CD14-positive monocyte (primary cell): ENCODE results near the gene LRRC28. TPM values are rescaled to one million over a fixed set of nuclear protein-coding genes. Genes with fewer than 3 reads are reported as not detected.

Experiments
- DNase-seq, 3 donors: peaks; one replicate each; pipeline ENCODE4 v3.0.0-alpha.2; 2011 to 2022
- H2AFZ ChIP-seq: 2 replicates; pipeline ENCODE4 v1.6.0; 2012; ENCODE audit warnings: mild to moderate bottlenecking, low read depth, low read length, inconsistent platforms; ENCODE audit not compliant: insufficient read depth, poor library complexity, severe bottlenecking
- H3K27ac ChIP-seq, 2 donors: 1 replicate in 1 of 2; 2 replicates in 1 of 2; pipeline ENCODE4 v1.5.1; 2012 to 2013; ENCODE audit warnings: low read length in 2 of 2, control low read depth in 1 of 2, inconsistent platforms in 1 of 2, low read depth in 1 of 2, mild to moderate bottlenecking in 1 of 2
- H3K27me3 ChIP-seq, 2 donors: one replicate each; pipeline versions ENCODE4 v1.6.0 to v1.6.1; 2011 to 2013; ENCODE audit warnings: low read length in 2 of 2; ENCODE audit not compliant: control insufficient read depth in 2 of 2, insufficient read depth in 2 of 2
- H3K36me3 ChIP-seq, 2 donors: replicated peaks in 1 of 2; 1 replicate in 1 of 2; 2 replicates in 1 of 2; pipeline versions ENCODE4 v1.5.1 to v1.6.1; 2012 to 2013; ENCODE audit warnings: low read length in 2 of 2, control low read depth in 1 of 2, inconsistent platforms in 1 of 2, mild to moderate bottlenecking in 1 of 2; ENCODE audit not compliant: insufficient read depth in 2 of 2, control insufficient read depth in 1 of 2
- H3K4me1 ChIP-seq, 2 donors: 1 replicate in 1 of 2; 2 replicates in 1 of 2; pipeline versions ENCODE4 v1.5.1 to v1.6.1; 2012 to 2013; ENCODE audit warnings: low read length in 2 of 2, control low read depth in 1 of 2, inconsistent platforms in 1 of 2, mild to moderate bottlenecking in 1 of 2, moderate library complexity in 1 of 2; ENCODE audit not compliant: insufficient read depth in 2 of 2, control insufficient read depth in 1 of 2
- H3K4me2 ChIP-seq: replicated peaks from 2 replicates; pipeline ENCODE3; 2012; ENCODE audit warnings: low read length, moderate library complexity, mild to moderate bottlenecking; ENCODE audit not compliant: poor library complexity, severe bottlenecking; ENCODE audit errors: extremely low read depth
- H3K4me3 ChIP-seq, 3 experiments: fragments of 200-600 bp in 1 of 3; sonication (generic) in 1 of 3; replicated peaks in 1 of 3; 1 replicate in 2 of 3; 2 replicates in 1 of 3; pipeline ENCODE4 v1.5.1; 2011 to 2013; ENCODE audit warnings: low read length in 3 of 3, mild to moderate bottlenecking in 3 of 3, control low read depth in 2 of 3, low read depth in 2 of 3, inconsistent platforms in 1 of 3, moderate library complexity in 1 of 3
- H3K79me2 ChIP-seq: 2 replicates; pipeline ENCODE4 v1.6.0; 2012; ENCODE audit warnings: mild to moderate bottlenecking, control low read depth, inconsistent platforms, low read length, moderate library complexity; ENCODE audit not compliant: insufficient read depth
- H3K9ac ChIP-seq: 2 replicates; pipeline ENCODE4 v1.6.0; 2017; ENCODE audit warnings: low read length, mild to moderate bottlenecking; ENCODE audit not compliant: insufficient read depth, poor library complexity, severe bottlenecking
- H3K9me3 ChIP-seq, 2 donors: replicated peaks in 1 of 2; 1 replicate in 1 of 2; 2 replicates in 1 of 2; pipeline versions ENCODE4 v1.5.1 to v1.6.1; 2012 to 2013; ENCODE audit warnings: low read length in 2 of 2, control low read depth in 1 of 2; ENCODE audit not compliant: control insufficient read depth in 1 of 2, insufficient read depth in 1 of 2
- H4K20me1 ChIP-seq: 2 replicates; pipeline ENCODE4 v1.6.0; 2012; ENCODE audit warnings: mild to moderate bottlenecking, low read length, control low read depth, moderate library complexity; ENCODE audit not compliant: insufficient read depth
- H3K27ac Mint-ChIP-seq, 7 donors: one replicate each; pipeline ENCODE4 v1.8.0; 2020; ENCODE audit warnings: mild to moderate bottlenecking in 7 of 7, mixed read lengths in 7 of 7, moderate library complexity in 6 of 7, inconsistent platforms in 2 of 7
- H3K27me3 Mint-ChIP-seq, 3 donors: one replicate each; pipeline ENCODE4 v1.8.0; 2021 to 2022; ENCODE audit warnings: low read depth in 3 of 3, mild to moderate bottlenecking in 3 of 3, mixed read lengths in 3 of 3, moderate library complexity in 3 of 3, inconsistent platforms in 1 of 3
- H3K36me3 Mint-ChIP-seq, 2 donors: one replicate each; pipeline ENCODE4 v1.8.0; 2020; ENCODE audit warnings: mixed read lengths in 2 of 2, inconsistent platforms in 1 of 2, mild to moderate bottlenecking in 1 of 2
- H3K4me1 Mint-ChIP-seq: one replicate; pipeline ENCODE4 v1.8.0; 2020; ENCODE audit warnings: mild to moderate bottlenecking, mixed read lengths
- H3K4me3 Mint-ChIP-seq, 2 donors: one replicate each; pipeline ENCODE4 v1.8.0; 2020; ENCODE audit warnings: mild to moderate bottlenecking in 2 of 2, mixed read lengths in 2 of 2, moderate library complexity in 1 of 2
- H3K9me3 Mint-ChIP-seq, 7 donors: one replicate each; pipeline ENCODE4 v1.8.0; 2020 to 2022; ENCODE audit warnings: mixed read lengths in 7 of 7, mild to moderate bottlenecking in 6 of 7, moderate library complexity in 6 of 7, inconsistent platforms in 2 of 7
- WGBS: methylation state at CpG from one replicate; pipeline ENCODE4 v1.1.5; 2013; ENCODE audit warnings: missing lambda C conversion rate; ENCODE audit not compliant: insufficient coverage; 5-methylcytosine and 5-hydroxymethylcytosine counted together
- intact Hi-C, 2 donors: fragments of 100-400 bp; cut with micrococcal nuclease; formaldehyde crosslinking; loops; one replicate each; pipeline versions ENCODE4 v1.15.0 to v1.15.1; 2023
- polyA plus RNA-seq, 3 donors: library from polyadenylated mRNA; depleted of rRNA in 1 of 3; unstranded in 2 of 3; stranded (reverse) in 1 of 3; fragments of 300-500 nt in 2 of 3; fragments of >200 nt in 1 of 3; fragmentation: Illumina TruSeq in 2 of 3; gene quantifications; 1 replicate in 2 of 3; 2 replicates in 1 of 3; pipeline ENCODE4 v1.2.3, GENCODE V29; 2012 to 2021
- TF ChIP-seq, protein P1 (sequence below): fragments of 200-600 bp; IDR thresholded peaks from one replicate; pipeline ENCODE4 v1.8.0; 2022; ENCODE audit warnings: antibody characterized with exemption, mild to moderate bottlenecking

LRRC28 gene
- polyA plus RNA-seq, 3 donors, result 18.6 to 25.3 (median 19.8) TPM

DNA sequence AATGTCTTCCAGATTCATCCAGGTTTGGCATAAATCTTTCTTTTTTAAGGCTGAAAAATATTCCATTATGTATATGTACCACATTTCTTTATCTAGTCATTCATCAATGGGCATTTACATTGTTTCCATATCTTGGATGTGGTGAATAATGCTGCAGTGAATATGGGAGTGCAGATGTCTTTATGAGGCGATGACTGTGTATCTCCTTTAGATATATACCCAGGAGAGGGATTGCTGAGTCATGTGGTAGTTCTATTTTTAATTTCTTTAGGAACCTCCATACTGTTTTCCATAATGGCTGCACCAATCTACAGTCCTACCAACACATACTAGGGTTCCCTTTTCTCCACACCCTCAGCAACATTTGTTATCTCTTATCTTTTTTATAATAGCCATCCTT is 96.3 kb downstream of the LRRC28 start:
- Mint-ChIP-seq H3K36me3 (peaks cover 9 to 14% of the 10 kb centered on the region in 2 donors), H3K9me3 (peaks cover 0 to 9% (median 6%) of the 10 kb centered on the region in 7 donors), H3K27me3 (peaks cover 0 to 5% (median 2%) of the 10 kb centered on the region in 3 donors), H3K4me3 (no peak overlapping the region), H3K27ac (no peak overlapping the region), H3K4me1 (peaks cover 8% of the 10 kb centered on the region)
- intact Hi-C loops, result no loop called here
- Histone ChIP-seq H3K27me3 (no peaks in the 10 kb centered on the region), H2AFZ (no peak overlapping the region), H3K4me2 (no peak overlapping the region), H3K9ac (no peak overlapping the region), H3K9me3 (no peaks in the 10 kb centered on the region), H4K20me1 (no peaks in the 10 kb centered on the region), H3K36me3 (no peaks in the 10 kb centered on the region), H3K4me1 (no peaks in the 10 kb centered on the region), H3K79me2 (no peaks in the 10 kb centered on the region), H3K27ac (no peak overlapping the region), H3K4me3 (no peak overlapping the region)
- TF ChIP-seq, protein P1, sequence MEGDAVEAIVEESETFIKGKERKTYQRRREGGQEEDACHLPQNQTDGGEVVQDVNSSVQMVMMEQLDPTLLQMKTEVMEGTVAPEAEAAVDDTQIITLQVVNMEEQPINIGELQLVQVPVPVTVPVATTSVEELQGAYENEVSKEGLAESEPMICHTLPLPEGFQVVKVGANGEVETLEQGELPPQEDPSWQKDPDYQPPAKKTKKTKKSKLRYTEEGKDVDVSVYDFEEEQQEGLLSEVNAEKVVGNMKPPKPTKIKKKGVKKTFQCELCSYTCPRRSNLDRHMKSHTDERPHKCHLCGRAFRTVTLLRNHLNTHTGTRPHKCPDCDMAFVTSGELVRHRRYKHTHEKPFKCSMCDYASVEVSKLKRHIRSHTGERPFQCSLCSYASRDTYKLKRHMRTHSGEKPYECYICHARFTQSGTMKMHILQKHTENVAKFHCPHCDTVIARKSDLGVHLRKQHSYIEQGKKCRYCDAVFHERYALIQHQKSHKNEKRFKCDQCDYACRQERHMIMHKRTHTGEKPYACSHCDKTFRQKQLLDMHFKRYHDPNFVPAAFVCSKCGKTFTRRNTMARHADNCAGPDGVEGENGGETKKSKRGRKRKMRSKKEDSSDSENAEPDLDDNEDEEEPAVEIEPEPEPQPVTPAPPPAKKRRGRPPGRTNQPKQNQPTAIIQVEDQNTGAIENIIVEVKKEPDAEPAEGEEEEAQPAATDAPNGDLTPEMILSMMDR, result no peak
- WGBS, result no CpG with 5 or more reads among the region's 1 CpG
- DNase-seq, result no peak

- H3K4me3 ChIP-seq, result no peak overlapping the region
- Mint-ChIP-seq H3K36me3 (peaks cover 14 to 20% of the 10 kb centered on the region in 2 donors), H3K27ac (no peak overlapping the region), H3K9me3 (peaks cover 0 to 9% (median 6%) of the 10 kb centered on the region in 7 donors), H3K27me3 (peaks cover 0 to 5% (median 2%) of the 10 kb centered on the region in 3 donors), H3K4me3 (no peak overlapping the region), H3K4me1 (peaks cover 8% of the 10 kb centered on the region)
- H3K27ac ChIP-seq, result no peak overlapping the region
- no peaks in the 10 kb centered on the region for H3K27me3 ChIP-seq
- no peak overlapping the region for H2AFZ ChIP-seq
- intact Hi-C loops, result no loop called here
- no peak overlapping the region for H3K9ac ChIP-seq
- no peak for DNase-seq
- no peaks in the 10 kb centered on the region for H3K79me2 ChIP-seq
- TF ChIP-seq, protein P1, result no peak
- H4K20me1 ChIP-seq, result no peaks in the 10 kb centered on the region
- WGBS, result 100% methylated on average over 2 of the region's 3 CpGs
- no peaks in the 10 kb centered on the region for H3K36me3 ChIP-seq
- H3K4me2 ChIP-seq, result no peak overlapping the region
- H3K9me3 ChIP-seq, result no peaks in the 10 kb centered on the region
- no peaks in the 10 kb centered on the region for H3K4me1 ChIP-seq
Measured at GRCh38 chr15:99348412-99348811, 97.1 kb downstream of the LRRC28 start.
